GM21515 (cell line): Measurements from ENCODE around the gene COL6A3.

Experiments
- ATAC-seq: cut with Tn5 transposase; IDR thresholded peaks from one replicate; pipeline ENCODE4 v1.9.1; 2021; ENCODE audit not compliant: unreplicated experiment

The COL6A3 gene

GRCh38 chr2:237413777-237414661, at the start of gene COL6A3:
COL6A3 (minus strand) TSS chr2:237414164; CDS start chr2:237396817, 17,347 bp downstream.
- ATAC-seq = no peak

GRCh38 chr2:237459741-237460174, 45.8 kb upstream of the COL6A3 start:
- no peak for ATAC-seq

- no peak for ATAC-seq
Measured at GRCh38 chr2:237459226-237459625, 45.3 kb upstream of the COL6A3 start.

GRCh38 chr2:237458519-237458918, 44.6 kb upstream of the COL6A3 start:
- ATAC-seq = no peak

- no peak for ATAC-seq
Measured at GRCh38 chr2:237457388-237457941, 43.5 kb upstream of the COL6A3 start.

GRCh38 chr2:237456200-237456843, 42.4 kb upstream of the COL6A3 start:
- no peak for ATAC-seq

- ATAC-seq = no peak
Measured at GRCh38 chr2:237455764-237456163, 41.8 kb upstream of the COL6A3 start.

GRCh38 chr2:237453671-237454070, 39.7 kb upstream of the COL6A3 start:
- no peak for ATAC-seq

GRCh38 chr2:237452861-237453260, 38.9 kb upstream of the COL6A3 start:
- ATAC-seq = no peak

- no peak for ATAC-seq
Measured at GRCh38 chr2:237451643-237452469, 37.9 kb upstream of the COL6A3 start.

- no peak for ATAC-seq
Measured at GRCh38 chr2:237450583-237450982, 36.6 kb upstream of the COL6A3 start.

GRCh38 chr2:237450108-237450507, 36.1 kb upstream of the COL6A3 start:
- ATAC-seq = no peak

GRCh38 chr2:237449193-237449881, 35.4 kb upstream of the COL6A3 start:
- no peak for ATAC-seq

GRCh38 chr2:237448626-237449025, 34.7 kb upstream of the COL6A3 start:
- ATAC-seq = no peak

GRCh38 chr2:237448171-237448570, 34.2 kb upstream of the COL6A3 start:
- ATAC-seq = no peak

- no peak for ATAC-seq
Measured at GRCh38 chr2:237447496-237447895, 33.5 kb upstream of the COL6A3 start.

- ATAC-seq = no peak
Measured at GRCh38 chr2:237446338-237446665, 32.3 kb upstream of the COL6A3 start.

GRCh38 chr2:237445611-237446337, 31.8 kb upstream of the COL6A3 start:
- ATAC-seq = no peak

GRCh38 chr2:237444071-237444470, 30.1 kb upstream of the COL6A3 start:
- ATAC-seq = no peak
